Measurements from ENCODE around the gene POLDIP2. TPM values are rescaled to one million over a fixed set of nuclear protein-coding genes. Genes with fewer than 3 reads are reported as not detected.

The POLDIP2 gene
- total RNA-seq, 1 experiment from 2014 or later: 82.8 TPM

GRCh38 chr17:28331891-28332420, 25.4 kb downstream of the POLDIP2 start:
- peak; percentile 28 for DNase-seq
- no peak overlapping the region for H2BK15ac ChIP-seq (ENCODE audit: low read depth, low read length)
- no peak overlapping the region for H3K23ac ChIP-seq (ENCODE audit: insufficient read length, low read depth, low read length)
- H4K91ac ChIP-seq (ENCODE audit: insufficient read length, low read depth, low read length): no peak overlapping the region
- no peak overlapping the region for H3K56ac ChIP-seq (ENCODE audit: insufficient read length, low read depth, low read length)
- no peak overlapping the region for H3K4ac ChIP-seq (ENCODE audit: low read depth, low read length)
- no peak overlapping the region for H4K5ac ChIP-seq (ENCODE audit: insufficient read length, low read depth, low read length)
- no peak overlapping the region for H3K18ac ChIP-seq (ENCODE audit: insufficient read length, low read depth, low read length)
- H3K79me1 ChIP-seq (ENCODE audit: insufficient read depth, low read depth, low read length, poor library complexity, severe bottlenecking): no peaks in the 10 kb centered on the region
- no peaks in the 10 kb centered on the region for H3K27me3 ChIP-seq (ENCODE audit: insufficient read depth, low read length)
- H4K8ac ChIP-seq (replicated peaks; ENCODE audit: insufficient read length, low read depth, low read length): no peak overlapping the region
- H2AFZ ChIP-seq (ENCODE audit: low read length): no peak overlapping the region
- no peak overlapping the region for H3K9ac ChIP-seq (ENCODE audit: extremely low read depth, insufficient read length, low read length)
- peaks cover 13% of the 10 kb centered on the region for H3K23me2 ChIP-seq (ENCODE audit: insufficient read length, low read depth, low read length, poor library complexity, severe bottlenecking)
- H2BK20ac ChIP-seq (ENCODE audit: low read depth, low read length, poor library complexity, severe bottlenecking): no peak overlapping the region
- no peak overlapping the region for H3K14ac ChIP-seq (ENCODE audit: insufficient read depth, low read length)
- peaks cover 9% of the 10 kb centered on the region; the same call in 1 of the 2 replicates for H3K4me1 ChIP-seq (ENCODE audit: insufficient read depth, low read length)
- H3K36me3 Mint-ChIP-seq (ENCODE audit: insufficient read depth in 1 of 3, low read depth in 3 of 3): peaks cover 12 to 27% (median 25%) of the 10 kb centered on the region in 3 experiments; a peak in 6 of 7 replicates
- H3K4me2 ChIP-seq (ENCODE audit: insufficient read depth, insufficient read length, low read length): no peak overlapping the region
- no peaks in the 10 kb centered on the region for H3K9me3 ChIP-seq (ENCODE audit: control insufficient read depth, low read depth, low read length)
- H2BK12ac ChIP-seq (ENCODE audit: insufficient read length, low read depth, low read length): no peak overlapping the region
- H3K79me2 ChIP-seq (ENCODE audit: insufficient read depth, low read length): no peaks in the 10 kb centered on the region; the same call in 1 of the 2 replicates
- peaks cover 16 to 17% of the 10 kb centered on the region in 2 experiments for H3K4me1 Mint-ChIP-seq
- no peak overlapping the region for H3K27ac ChIP-seq (ENCODE audit: insufficient read length, low read depth, low read length)
- no peak overlapping the region for H3T11ph ChIP-seq (ENCODE audit: low read length)
- H4K20me1 ChIP-seq (ENCODE audit: control insufficient read depth, insufficient read depth, insufficient read length): no peaks in the 10 kb centered on the region
- no peak for TF ChIP-seq CTCF (conservative IDR thresholded peaks at IDR 0.05)
- H2BK5ac ChIP-seq (ENCODE audit: insufficient read length, low read length): no peak overlapping the region
- no peaks in the 10 kb centered on the region for H3K27me3 Mint-ChIP-seq (ENCODE audit: low read depth)
- no peaks in the 10 kb centered on the region; a peak in 1 of 5 replicates for H3K9me3 Mint-ChIP-seq
- no CpG with 5 or more reads among the region's 6 CpGs for WGBS (ENCODE audit: extremely low coverage, insufficient read length, low lambda C conversion rate)
- no peak overlapping the region for H2BK120ac ChIP-seq (ENCODE audit: low read depth, low read length, poor library complexity, severe bottlenecking)
- peak overlapping the region in 1 of 3 experiments; percentile 41; a peak in 1 of 7 replicates for H3K27ac Mint-ChIP-seq
- H2AK5ac ChIP-seq (ENCODE audit: insufficient read length, low read length): no peak overlapping the region
- no peak overlapping the region for H3K4me3 Mint-ChIP-seq
